Liver (tissue), 9 donors: ENCODE measurements around the gene MTHFSD. TPM values are rescaled to one million over a fixed set of nuclear protein-coding genes. Genes with fewer than 3 reads are reported as not detected.

Experiments
- DNase-seq: peaks from one replicate; pipeline ENCODE4 v3.0.0-alpha.2; 2017; ENCODE audit warnings: low spot score
- H3K27ac ChIP-seq, 2 donors: one replicate each; pipeline ENCODE4 v1.7.0; 2013; ENCODE audit warnings: inconsistent platforms in 2 of 2, low read length in 2 of 2, control low read depth in 1 of 2, low read depth in 1 of 2, mild to moderate bottlenecking in 1 of 2
- H3K27me3 ChIP-seq, 4 donors: one replicate each; pipeline versions ENCODE4 v1.6.1 to v1.7.0; 2013; ENCODE audit warnings: low read length in 3 of 4, inconsistent platforms in 1 of 4, mild to moderate bottlenecking in 1 of 4, moderate library complexity in 1 of 4; ENCODE audit not compliant: control insufficient read depth in 4 of 4, insufficient read depth in 4 of 4
- H3K36me3 ChIP-seq, 4 donors: one replicate each; pipeline versions ENCODE4 v1.6.1 to v1.7.0; 2013; ENCODE audit warnings: low read length in 3 of 4, mild to moderate bottlenecking in 3 of 4, low read depth in 1 of 4, moderate library complexity in 1 of 4; ENCODE audit not compliant: control insufficient read depth in 4 of 4, insufficient read depth in 3 of 4
- H3K4me1 ChIP-seq, 4 donors: one replicate each; pipeline versions ENCODE4 v1.6.1 to v1.7.0; 2013; ENCODE audit warnings: low read length in 3 of 4, mild to moderate bottlenecking in 3 of 4, moderate library complexity in 1 of 4; ENCODE audit not compliant: control insufficient read depth in 4 of 4, insufficient read depth in 4 of 4
- H3K4me3 ChIP-seq, 3 donors: one replicate each; pipeline versions ENCODE4 v1.6.1 to v1.7.0; 2013; ENCODE audit warnings: low read length in 3 of 3, control low read depth in 1 of 3, low read depth in 1 of 3, mild to moderate bottlenecking in 1 of 3
- H3K9ac ChIP-seq, 2 donors: one replicate each; pipeline ENCODE4 v1.7.0; 2013; ENCODE audit warnings: low read length in 2 of 2, mild to moderate bottlenecking in 2 of 2, moderate library complexity in 2 of 2, control low read depth in 1 of 2, low read depth in 1 of 2
- H3K9me3 ChIP-seq, 4 donors: one replicate each; pipeline versions ENCODE4 v1.6.1 to v1.7.0; 2013; ENCODE audit warnings: low read length in 3 of 4; ENCODE audit not compliant: control insufficient read depth in 4 of 4
- ATF3 ChIP-seq: IDR thresholded peaks from 2 replicates; pipeline ENCODE4 v1.6.1; 2016; ENCODE audit warnings: antibody characterized with exemption
- CTCF ChIP-seq: fragments of 150-350 bp; IDR thresholded peaks from 2 replicates; pipeline ENCODE4 v1.5.1; 2017; ENCODE audit warnings: improper control_type of control experiment, low read depth, low read length; ENCODE audit not compliant: missing input control
- EGR1 ChIP-seq, 2 donors: IDR thresholded peaks; 2 replicates each; pipeline ENCODE4 v1.6.1; 2016 to 2018; ENCODE audit warnings: antibody characterized with exemption in 2 of 2, low read depth in 2 of 2
- FOXA1 ChIP-seq: IDR thresholded peaks from 2 replicates; pipeline ENCODE4 v1.6.1; 2016; ENCODE audit warnings: antibody characterized with exemption
- FOXA2 ChIP-seq: IDR thresholded peaks from 2 replicates; pipeline ENCODE4 v1.6.1; 2016; ENCODE audit warnings: antibody characterized with exemption
- GABPA ChIP-seq, 2 donors: IDR thresholded peaks in 1 of 2; conservative IDR thresholded peaks in 1 of 2; 2 replicates each; pipeline ENCODE4 v1.6.1; 2016; ENCODE audit warnings: antibody characterized with exemption in 2 of 2, mild to moderate bottlenecking in 1 of 2, moderate library complexity in 1 of 2
- HNF4A ChIP-seq, 2 donors: conservative IDR thresholded peaks; 2 replicates each; pipeline ENCODE4 v1.6.1; 2016; ENCODE audit warnings: antibody characterized with exemption in 2 of 2, mild to moderate bottlenecking in 2 of 2
- HNF4G ChIP-seq: IDR thresholded peaks from 2 replicates; pipeline ENCODE4 v1.6.1; 2016; ENCODE audit warnings: antibody characterized with exemption
- JUND ChIP-seq, 2 donors: IDR thresholded peaks; 2 replicates each; pipeline ENCODE4 v1.6.1; 2016; ENCODE audit warnings: antibody characterized with exemption in 2 of 2
- NR2F2 ChIP-seq: IDR thresholded peaks from 2 replicates; pipeline ENCODE4 v1.6.1; 2016; ENCODE audit warnings: antibody characterized with exemption
- RAD21 ChIP-seq, 2 donors: IDR thresholded peaks; 2 replicates each; pipeline ENCODE4 v1.6.1; 2016; ENCODE audit warnings: antibody characterized with exemption in 2 of 2, mild to moderate bottlenecking in 2 of 2
- REST ChIP-seq: IDR thresholded peaks from 2 replicates; pipeline ENCODE4 v1.6.1; 2016; ENCODE audit warnings: antibody characterized with exemption, mild to moderate bottlenecking
- RXRA ChIP-seq, 2 donors: IDR thresholded peaks; 2 replicates each; pipeline ENCODE4 v1.6.1; 2017 to 2018; ENCODE audit warnings: antibody characterized with exemption in 2 of 2, mild to moderate bottlenecking in 1 of 2
- SP1 ChIP-seq: IDR thresholded peaks from 2 replicates; pipeline ENCODE4 v1.6.1; 2018; ENCODE audit warnings: antibody characterized with exemption, mild to moderate bottlenecking
- YY1 ChIP-seq: IDR thresholded peaks from 2 replicates; pipeline ENCODE4 v1.6.1; 2016; ENCODE audit warnings: antibody characterized with exemption, mild to moderate bottlenecking
- ZBTB33 ChIP-seq: IDR thresholded peaks from 2 replicates; pipeline ENCODE4 v1.6.1; 2016; ENCODE audit warnings: antibody characterized with exemption
- WGBS: extraction: QIAGEN DNeasy Blood & Tissue Kit; methylation state at CpG from one replicate; pipeline ENCODE4 v1.1.7; 2013; 5-methylcytosine and 5-hydroxymethylcytosine counted together
- polyA plus RNA-seq, 2 donors: library from polyadenylated mRNA; stranded (reverse) in 1 of 2; unstranded in 1 of 2; fragments of 200-250 nt in 1 of 2; fragments of >200 nt in 1 of 2; fragmentation: Nextera tagmentation in 1 of 2; extraction: Ambion mirVana in 1 of 2; gene quantifications; one replicate each; pipeline versions ENCODE4 v1.2.1 to v1.2.3, GENCODE V29; 2013 to 2015
- total RNA-seq, 2 donors: library from RNA; depleted of rRNA; stranded (reverse); fragments of >200 nt; gene quantifications; one replicate each; pipeline ENCODE4 v1.2.3, GENCODE V29; 2014
- donor health status: healthy.
- donor health status: healthy.
- donor health status: healthy.
- donor health status: healthy.
- donor health status: healthy.

MTHFSD gene
- total and polyA plus RNA-seq, 4 donors, result 4.6 to 8.1 (median 6.5) TPM

- H3K27ac ChIP-seq, result no peak overlapping the region
- no peak for DNase-seq
- H3K4me3 ChIP-seq, result no peak overlapping the region
- peaks cover 4 to 45% (median 20%) of the 10 kb centered on the region in 4 donors for H3K27me3 ChIP-seq
- no peak overlapping the region for H3K9ac ChIP-seq
- no peak for TF ChIP-seq NR2F2
- TF ChIP-seq HNF4A (conservative IDR thresholded peaks at IDR 0.05), result no peak
- no peak for TF ChIP-seq GABPA (IDR thresholded peaks at IDR 0.05 in 1 of 2, conservative IDR thresholded peaks at IDR 0.05 in 1 of 2)
- TF ChIP-seq REST, result no peak
- TF ChIP-seq YY1, result no peak
- no peak for TF ChIP-seq JUND (IDR thresholded peaks at IDR 0.05)
- no peak for TF ChIP-seq RXRA (IDR thresholded peaks at IDR 0.05)
- TF ChIP-seq CTCF, result no peak
- TF ChIP-seq SP1, result no peak
- TF ChIP-seq FOXA2, result no peak
- no peak for TF ChIP-seq ZBTB33
- no peak for TF ChIP-seq HNF4G
- TF ChIP-seq EGR1 (IDR thresholded peaks at IDR 0.05; ENCODE audit: low read depth in 2 of 2), result no peak
- no peak for TF ChIP-seq RAD21 (IDR thresholded peaks at IDR 0.05)
- TF ChIP-seq FOXA1, result no peak
- TF ChIP-seq ATF3, result no peak
- 38% methylated on average over 13 of the region's 13 CpGs for WGBS
- peaks cover 0 to 3% (median 1%) of the 10 kb centered on the region in 4 donors for H3K4me1 ChIP-seq
- H3K9me3 ChIP-seq, result no peaks in the 10 kb centered on the region
- H3K36me3 ChIP-seq, result no peaks in the 10 kb centered on the region
Measured at GRCh38 chr16:86573646-86574508, 18.8 kb upstream of the MTHFSD start.
